Measurements from ENCODE around the gene HIVEP3.

Gene HIVEP3

GRCh38 chr1:41664861-41665640 is 253.7 kb downstream of the HIVEP3 start:
- TF ChIP-seq SP2 (tag by site-specific recombination; IDR thresholded peaks at IDR 0.05) (peak; percentile 14; the same call in 1 of the 2 replicates), ZNF629 (tag by site-specific recombination; IDR thresholded peaks at IDR 0.05) (0 out of 2 replicates have a peak, but pooled peaks have one; percentile 21), ZNF391 (tag by site-specific recombination; IDR thresholded peaks at IDR 0.05; ENCODE audit: borderline replicate concordance, low read depth) (no peak), ZBTB1 (tag by site-specific recombination; IDR thresholded peaks at IDR 0.05) (no peak), ZNF350 (tag by site-specific recombination; IDR thresholded peaks at IDR 0.05) (no peak), ZNF449 (tag by site-specific recombination; IDR thresholded peaks at IDR 0.05) (no peak), ZNF791 (tag by site-specific recombination; IDR thresholded peaks at IDR 0.05) (no peak), ZNF175 (tag by site-specific recombination; IDR thresholded peaks at IDR 0.05) (no peak), ZNF223 (tag by site-specific recombination; IDR thresholded peaks at IDR 0.05) (no peak), ZNF140 (tag by site-specific recombination; IDR thresholded peaks at IDR 0.05) (no peak), GLIS1 (tag by site-specific recombination; IDR thresholded peaks at IDR 0.05) (peak; percentile 20; the same call in 1 of the 2 replicates), ZNF23 (tag by site-specific recombination; IDR thresholded peaks at IDR 0.05; ENCODE audit: borderline replicate concordance) (no peak), ZBTB20 (tag by site-specific recombination; IDR thresholded peaks at IDR 0.05) (peak; percentile 10; the same call in 1 of the 2 replicates), SP7 (tag by site-specific recombination; IDR thresholded peaks at IDR 0.05) (peak; percentile 32; the same call in 1 of the 2 replicates), ZFP3 (tag by site-specific recombination; IDR thresholded peaks at IDR 0.05; ENCODE audit: low read depth) (no peak), ZBTB49 (tag by site-specific recombination; IDR thresholded peaks at IDR 0.05; ENCODE audit: low read depth) (no peak), ZBTB7A (tag by site-specific recombination; IDR thresholded peaks at IDR 0.05; ENCODE audit: low read depth) (no peak)
- TF ChIP-seq, protein P1, sequence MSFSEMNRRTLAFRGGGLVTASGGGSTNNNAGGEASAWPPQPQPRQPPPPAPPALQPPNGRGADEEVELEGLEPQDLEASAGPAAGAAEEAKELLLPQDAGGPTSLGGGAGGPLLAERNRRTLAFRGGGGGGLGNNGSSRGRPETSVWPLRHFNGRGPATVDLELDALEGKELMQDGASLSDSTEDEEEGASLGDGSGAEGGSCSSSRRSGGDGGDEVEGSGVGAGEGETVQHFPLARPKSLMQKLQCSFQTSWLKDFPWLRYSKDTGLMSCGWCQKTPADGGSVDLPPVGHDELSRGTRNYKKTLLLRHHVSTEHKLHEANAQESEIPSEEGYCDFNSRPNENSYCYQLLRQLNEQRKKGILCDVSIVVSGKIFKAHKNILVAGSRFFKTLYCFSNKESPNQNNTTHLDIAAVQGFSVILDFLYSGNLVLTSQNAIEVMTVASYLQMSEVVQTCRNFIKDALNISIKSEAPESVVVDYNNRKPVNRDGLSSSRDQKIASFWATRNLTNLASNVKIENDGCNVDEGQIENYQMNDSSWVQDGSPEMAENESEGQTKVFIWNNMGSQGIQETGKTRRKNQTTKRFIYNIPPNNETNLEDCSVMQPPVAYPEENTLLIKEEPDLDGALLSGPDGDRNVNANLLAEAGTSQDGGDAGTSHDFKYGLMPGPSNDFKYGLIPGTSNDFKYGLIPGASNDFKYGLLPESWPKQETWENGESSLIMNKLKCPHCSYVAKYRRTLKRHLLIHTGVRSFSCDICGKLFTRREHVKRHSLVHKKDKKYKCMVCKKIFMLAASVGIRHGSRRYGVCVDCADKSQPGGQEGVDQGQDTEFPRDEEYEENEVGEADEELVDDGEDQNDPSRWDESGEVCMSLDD (tag by site-specific recombination; IDR thresholded peaks at IDR 0.05), result 0 out of 2 replicates have a peak, but pooled peaks have one; percentile 27
- TF ChIP-seq, protein P2, sequence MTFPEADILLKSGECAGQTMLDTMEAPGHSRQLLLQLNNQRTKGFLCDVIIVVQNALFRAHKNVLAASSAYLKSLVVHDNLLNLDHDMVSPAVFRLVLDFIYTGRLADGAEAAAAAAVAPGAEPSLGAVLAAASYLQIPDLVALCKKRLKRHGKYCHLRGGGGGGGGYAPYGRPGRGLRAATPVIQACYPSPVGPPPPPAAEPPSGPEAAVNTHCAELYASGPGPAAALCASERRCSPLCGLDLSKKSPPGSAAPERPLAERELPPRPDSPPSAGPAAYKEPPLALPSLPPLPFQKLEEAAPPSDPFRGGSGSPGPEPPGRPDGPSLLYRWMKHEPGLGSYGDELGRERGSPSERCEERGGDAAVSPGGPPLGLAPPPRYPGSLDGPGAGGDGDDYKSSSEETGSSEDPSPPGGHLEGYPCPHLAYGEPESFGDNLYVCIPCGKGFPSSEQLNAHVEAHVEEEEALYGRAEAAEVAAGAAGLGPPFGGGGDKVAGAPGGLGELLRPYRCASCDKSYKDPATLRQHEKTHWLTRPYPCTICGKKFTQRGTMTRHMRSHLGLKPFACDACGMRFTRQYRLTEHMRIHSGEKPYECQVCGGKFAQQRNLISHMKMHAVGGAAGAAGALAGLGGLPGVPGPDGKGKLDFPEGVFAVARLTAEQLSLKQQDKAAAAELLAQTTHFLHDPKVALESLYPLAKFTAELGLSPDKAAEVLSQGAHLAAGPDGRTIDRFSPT (tag by site-specific recombination; IDR thresholded peaks at IDR 0.05), result 0 out of 2 replicates have a peak, but pooled peaks have one; percentile 45
- TF ChIP-seq, protein P3, sequence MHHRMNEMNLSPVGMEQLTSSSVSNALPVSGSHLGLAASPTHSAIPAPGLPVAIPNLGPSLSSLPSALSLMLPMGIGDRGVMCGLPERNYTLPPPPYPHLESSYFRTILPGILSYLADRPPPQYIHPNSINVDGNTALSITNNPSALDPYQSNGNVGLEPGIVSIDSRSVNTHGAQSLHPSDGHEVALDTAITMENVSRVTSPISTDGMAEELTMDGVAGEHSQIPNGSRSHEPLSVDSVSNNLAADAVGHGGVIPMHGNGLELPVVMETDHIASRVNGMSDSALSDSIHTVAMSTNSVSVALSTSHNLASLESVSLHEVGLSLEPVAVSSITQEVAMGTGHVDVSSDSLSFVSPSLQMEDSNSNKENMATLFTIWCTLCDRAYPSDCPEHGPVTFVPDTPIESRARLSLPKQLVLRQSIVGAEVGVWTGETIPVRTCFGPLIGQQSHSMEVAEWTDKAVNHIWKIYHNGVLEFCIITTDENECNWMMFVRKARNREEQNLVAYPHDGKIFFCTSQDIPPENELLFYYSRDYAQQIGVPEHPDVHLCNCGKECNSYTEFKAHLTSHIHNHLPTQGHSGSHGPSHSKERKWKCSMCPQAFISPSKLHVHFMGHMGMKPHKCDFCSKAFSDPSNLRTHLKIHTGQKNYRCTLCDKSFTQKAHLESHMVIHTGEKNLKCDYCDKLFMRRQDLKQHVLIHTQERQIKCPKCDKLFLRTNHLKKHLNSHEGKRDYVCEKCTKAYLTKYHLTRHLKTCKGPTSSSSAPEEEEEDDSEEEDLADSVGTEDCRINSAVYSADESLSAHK (tag by site-specific recombination; IDR thresholded peaks at IDR 0.05), result no peak
- TF ChIP-seq, protein P4, sequence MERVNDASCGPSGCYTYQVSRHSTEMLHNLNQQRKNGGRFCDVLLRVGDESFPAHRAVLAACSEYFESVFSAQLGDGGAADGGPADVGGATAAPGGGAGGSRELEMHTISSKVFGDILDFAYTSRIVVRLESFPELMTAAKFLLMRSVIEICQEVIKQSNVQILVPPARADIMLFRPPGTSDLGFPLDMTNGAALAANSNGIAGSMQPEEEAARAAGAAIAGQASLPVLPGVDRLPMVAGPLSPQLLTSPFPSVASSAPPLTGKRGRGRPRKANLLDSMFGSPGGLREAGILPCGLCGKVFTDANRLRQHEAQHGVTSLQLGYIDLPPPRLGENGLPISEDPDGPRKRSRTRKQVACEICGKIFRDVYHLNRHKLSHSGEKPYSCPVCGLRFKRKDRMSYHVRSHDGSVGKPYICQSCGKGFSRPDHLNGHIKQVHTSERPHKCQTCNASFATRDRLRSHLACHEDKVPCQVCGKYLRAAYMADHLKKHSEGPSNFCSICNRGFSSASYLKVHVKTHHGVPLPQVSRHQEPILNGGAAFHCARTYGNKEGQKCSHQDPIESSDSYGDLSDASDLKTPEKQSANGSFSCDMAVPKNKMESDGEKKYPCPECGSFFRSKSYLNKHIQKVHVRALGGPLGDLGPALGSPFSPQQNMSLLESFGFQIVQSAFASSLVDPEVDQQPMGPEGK (tag by site-specific recombination; IDR thresholded peaks at IDR 0.05), result peak; percentile 58; the same call in 1 of the 2 replicates
- H3K27ac ChIP-seq (ENCODE audit: extremely low read depth, low read depth, low read length), result no peak overlapping the region
- POLR2A ChIA-PET, result no interaction called here

More at GRCh38 chr1:41664861-41665640, 253.7 kb downstream of the HIVEP3 start:
- CTCF ChIA-PET, result interaction anchor here (0.5 to 0.6 kb wide), 4 partner anchors 11 to 482 kb away, joined by 3 to 4 read pairs (median 4); no protein-coding TSS in a partner anchor
- Histone ChIP-seq H3K36me3 (ENCODE audit: control insufficient read depth in 2 of 2, insufficient read depth in 1 of 2, low read length in 2 of 2) (no peaks in the 10 kb centered on the region), H3K9me3 (ENCODE audit: control insufficient read depth, insufficient read depth, low read depth, low read length) (no peaks in the 10 kb centered on the region), H3K4me1 (ENCODE audit: control insufficient read depth, insufficient read depth, low read length) (no peaks in the 10 kb centered on the region), H3K4me3 (ENCODE audit: low read depth, low read length) (no peak overlapping the region)

Data from HEK293 (cell line).